A549 (cell line): Measurements from ENCODE around the gene SCAMP3. TPM values are rescaled to one million over a fixed set of nuclear protein-coding genes. Genes with fewer than 3 reads are reported as not detected.

Experiments used
- ATAC-seq, 2 experiments: fragments of 200-7000 bp in 1 of 2; fragments of >200 bp in 1 of 2; cut with Nextera tagmentation in 1 of 2; cut with Tn5 transposase in 1 of 2; 3 replicates each; pipeline versions ENCODE4 v1.8.0 to v1.9.1; 2018 to 2020; ENCODE audit warnings: mild to moderate bottlenecking in 1 of 2, moderate library complexity in 1 of 2
- CTCF ChIA-PET: fragments of 300-600 bp; sonication (Branson Sonifier 250); formaldehyde crosslinking; extraction: SDS; loops from one replicate; lab custom pipeline; 2021; ENCODE audit warnings: antibody characterized with exemption, inconsistent platforms; lab: Yijun Ruan, JAX
- POLR2A ChIA-PET: fragments of 350-600 bp; formaldehyde crosslinking; extraction: SDS; loops from one replicate; lab custom pipeline; 2021; ENCODE audit warnings: antibody characterized with exemption, inconsistent platforms; lab: Yijun Ruan, JAX
- DNase-seq, 2 experiments: peaks; one replicate each; pipeline versions ENCODE4 v3.0.0 to v3.0.0-alpha.2; 2011 to 2016; ENCODE audit warnings: low read depth in 1 of 2, low spot score in 1 of 2
- FAIRE-seq: peaks from 2 replicates; lab custom pipeline; 2011; peaks lifted over from hg19 to GRCh38; lab: Jason Lieb, UNC
- H3K27ac ChIP-seq, 2 experiments: fragments of >200 bp; sonication (Bioruptor Twin); formaldehyde crosslinking; 3 replicates each; pipeline ENCODE4 v1.5.1; 2016 to 2017
- H3K4me1 ChIP-seq: fragments of >200 bp; sonication (Bioruptor Twin); formaldehyde crosslinking; 3 replicates; pipeline ENCODE4 v1.6.1; 2016
- H3K4me2 ChIP-seq: fragments of >200 bp; sonication (Bioruptor Twin); formaldehyde crosslinking; 3 replicates; pipeline ENCODE4 v1.6.1; 2016
- H3K4me3 ChIP-seq: fragments of >200 bp; sonication (Bioruptor Twin); formaldehyde crosslinking; 3 replicates; pipeline ENCODE4 v1.5.1; 2016
- H3K9me3 ChIP-seq: fragments of >200 bp; sonication (Bioruptor Twin); formaldehyde crosslinking; 3 replicates; pipeline ENCODE4 v1.6.1; 2016
- ATOH8 ChIP-seq: fragments of 250-450 bp; sonication (Bioruptor Pico); IDR thresholded peaks from 2 replicates; pipeline ENCODE4 v1.5.0; 2020; ENCODE audit warnings: low read depth, mild to moderate bottlenecking, moderate library complexity
- BCL3 ChIP-seq: fragments of >200 bp; sonication (Bioruptor Twin); formaldehyde crosslinking; IDR thresholded peaks from 3 replicates; pipeline ENCODE4 v1.6.1; 2016
- CBX2 ChIP-seq: fragments of 200-600 bp; sonication (generic); IDR thresholded peaks from 2 replicates; pipeline ENCODE4 v1.6.1; 2016; ENCODE audit warnings: low read depth, mild to moderate bottlenecking, borderline replicate concordance
- EP300 ChIP-seq, 2 experiments: fragments of >200 bp; sonication (Bioruptor Twin); formaldehyde crosslinking; IDR thresholded peaks; 2 replicates in 1 of 2; 3 replicates in 1 of 2; pipeline ENCODE4 v1.6.1; 2016 to 2017
- ESRRA ChIP-seq: fragments of 150-350 bp; IDR thresholded peaks from 2 replicates; pipeline ENCODE4 v1.6.1; 2014; ENCODE audit warnings: mild to moderate bottlenecking, low read length, borderline replicate concordance
- FOSB ChIP-seq: fragments of 250-450 bp; sonication (Bioruptor Pico); IDR thresholded peaks from 2 replicates; pipeline ENCODE4 v1.5.0; 2020; ENCODE audit warnings: mild to moderate bottlenecking, moderate library complexity
- FOXS1 ChIP-seq: fragments of 250-450 bp; sonication (Bioruptor Pico); IDR thresholded peaks from 2 replicates; pipeline ENCODE4 v1.5.0; 2020; ENCODE audit warnings: mild to moderate bottlenecking, moderate library complexity
- GATA3 ChIP-seq: IDR thresholded peaks from 2 replicates; pipeline ENCODE4 v1.6.1; 2012; ENCODE audit warnings: borderline replicate concordance
- HEYL ChIP-seq: fragments of 250-450 bp; sonication (Bioruptor Pico); IDR thresholded peaks from 2 replicates; pipeline ENCODE4 v1.8.0; 2021; ENCODE audit warnings: mild to moderate bottlenecking, moderate library complexity
- HMGXB4 ChIP-seq: fragments of 250-450 bp; sonication (Bioruptor Pico); IDR thresholded peaks from 2 replicates; pipeline ENCODE4 v1.5.0; 2021; ENCODE audit warnings: mild to moderate bottlenecking, moderate library complexity, borderline replicate concordance
- HOXB13 ChIP-seq: fragments of 250-450 bp; sonication (Bioruptor Pico); IDR thresholded peaks from 2 replicates; pipeline ENCODE4 v1.5.0; 2020; ENCODE audit warnings: low read depth, mild to moderate bottlenecking, moderate library complexity
- JUNB ChIP-seq: fragments of >200 bp; sonication (Bioruptor Twin); formaldehyde crosslinking; IDR thresholded peaks from 2 replicates; pipeline ENCODE4 v1.6.1; 2016
- KDM5A ChIP-seq: fragments of 200-600 bp; sonication (generic); IDR thresholded peaks from 2 replicates; pipeline ENCODE4 v1.6.1; 2016; ENCODE audit warnings: antibody characterized with exemption, mild to moderate bottlenecking
- PHF8 ChIP-seq: fragments of 200-600 bp; sonication (generic); IDR thresholded peaks from 2 replicates; pipeline ENCODE4 v1.6.1; 2016; ENCODE audit warnings: low read depth, mild to moderate bottlenecking, antibody characterized with exemption, moderate library complexity, borderline replicate concordance
- POLR2A ChIP-seq: IDR thresholded peaks from 2 replicates; pipeline ENCODE4 v1.6.1; 2012; ENCODE audit warnings: mild to moderate bottlenecking, low read length
- POLR2AphosphoS2 ChIP-seq: conservative IDR thresholded peaks from 2 replicates; pipeline ENCODE4 v1.6.1; 2012; ENCODE audit warnings: low read length, improper control_type of control experiment, inconsistent platforms
- REST ChIP-seq: fragments of 200-600 bp; sonication (generic); IDR thresholded peaks from 2 replicates; pipeline ENCODE4 v1.6.1; 2016; ENCODE audit warnings: antibody characterized with exemption, mild to moderate bottlenecking, moderate library complexity
- RFX5 ChIP-seq: fragments of 450-650 bp; IDR thresholded peaks from 2 replicates; pipeline ENCODE4 v1.7.1; 2014; ENCODE audit warnings: antibody characterized with exemption, mild to moderate bottlenecking, moderate library complexity
- SMC3 ChIP-seq: fragments of >200 bp; sonication (Bioruptor Twin); formaldehyde crosslinking; IDR thresholded peaks from 3 replicates; pipeline ENCODE4 v1.6.1; 2018; ENCODE audit warnings: inconsistent platforms
- TFCP2L1 ChIP-seq: fragments of 250-450 bp; sonication (Bioruptor Pico); IDR thresholded peaks from 2 replicates; pipeline ENCODE4 v1.5.0; 2021; ENCODE audit warnings: mild to moderate bottlenecking
- ZC3H11A ChIP-seq: fragments of 450-650 bp; IDR thresholded peaks from 2 replicates; pipeline ENCODE4 v1.6.1; 2014; ENCODE audit warnings: antibody characterized with exemption, mild to moderate bottlenecking
- ZNF302 ChIP-seq: fragments of 250-450 bp; sonication (Bioruptor Pico); IDR thresholded peaks from 2 replicates; pipeline ENCODE4 v1.9.0; 2021; ENCODE audit warnings: inconsistent platforms, mild to moderate bottlenecking, moderate library complexity
- WGBS: methylation state at CpG from one replicate; pipeline ENCODE4 v1.1.6; 2017; ENCODE audit errors: missing lambda C conversion rate; 5-methylcytosine and 5-hydroxymethylcytosine counted together
- polyA plus RNA-seq, 4 experiments: library from polyadenylated mRNA; depleted of rRNA in 3 of 4; stranded (reverse); fragments of >200 nt; fragmentation: RNase III in 1 of 4; extraction: RNeasy Plus Mini Kit Qiagen cat#74134 plus additional on column Dnase treatment in 1 of 4; gene quantifications; 2 replicates in 3 of 4; 3 replicates in 1 of 4; pipeline ENCODE4 v1.2.3, GENCODE V29; 2011 to 2017
- TF ChIP-seq, protein P1 (sequence below): IDR thresholded peaks from 2 replicates; pipeline ENCODE4 v1.6.1; 2012
- TF ChIP-seq, protein P2 (sequence below): IDR thresholded peaks from 2 replicates; pipeline ENCODE4 v1.6.1; 2012
- TF ChIP-seq, protein P3 (sequence below): IDR thresholded peaks from 2 replicates; pipeline ENCODE4 v1.6.1; 2012; ENCODE audit warnings: low read depth, borderline replicate concordance
- TF ChIP-seq, protein P4 (sequence below): fragments of 150-350 bp; IDR thresholded peaks from 2 replicates; pipeline ENCODE4 v1.6.1; 2014; ENCODE audit warnings: low read depth, mild to moderate bottlenecking, low read length
- TF ChIP-seq, protein P5 (sequence below): fragments of >200 bp; sonication (Bioruptor Twin); formaldehyde crosslinking; IDR thresholded peaks from 2 replicates; pipeline ENCODE4 v1.6.1; 2016

SCAMP3 gene
- polyA plus RNA-seq, 2 of the 4 experiments (the other 2 are of a cell fraction) = 75.9 to 135 TPM

DNA sequence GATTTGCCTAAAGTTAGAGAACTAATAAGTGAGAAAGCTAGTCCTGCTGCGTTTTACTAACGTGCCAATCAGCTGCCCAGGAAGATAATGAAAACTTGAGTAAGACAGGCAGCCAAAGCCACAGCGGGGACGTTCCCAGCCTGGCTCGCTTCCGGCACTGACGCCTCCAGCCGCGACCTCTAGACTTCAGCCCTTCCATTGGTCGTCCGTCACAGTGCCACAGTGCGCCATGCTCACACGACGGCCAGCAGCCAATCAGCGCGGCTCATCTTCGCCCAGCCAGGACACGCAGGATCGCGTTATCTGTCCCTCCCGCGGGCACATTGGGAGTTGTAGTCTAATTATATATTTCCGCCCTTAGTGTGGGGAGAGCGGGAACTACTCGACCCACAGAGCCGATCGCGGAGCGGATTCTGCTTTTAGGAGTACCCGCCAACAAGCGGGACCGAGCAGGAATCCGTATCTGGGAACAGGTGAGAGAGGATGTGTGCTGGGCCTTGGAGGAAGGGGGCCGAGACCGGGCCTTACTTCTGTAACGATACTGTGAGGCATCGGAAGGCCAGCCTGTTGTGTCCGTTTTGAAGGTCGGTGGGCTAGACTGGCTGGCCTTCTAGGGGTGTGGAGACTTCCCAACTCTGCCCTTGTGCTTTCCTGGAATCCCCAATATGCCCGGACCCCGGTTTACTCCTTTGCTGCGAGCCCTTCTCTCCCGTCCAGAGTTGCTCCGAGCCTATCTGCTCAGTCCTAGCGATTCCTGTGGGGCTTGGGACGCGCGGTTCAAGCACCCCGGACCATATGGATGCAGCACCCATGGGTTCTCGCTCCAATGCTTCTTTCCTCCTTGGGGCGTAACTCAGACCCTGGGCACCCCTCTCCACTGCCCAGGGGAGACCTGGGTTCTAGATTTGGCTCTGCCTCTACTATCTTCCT, 46.6 kb upstream of the SCAMP3 start, which contains the start of gene FDPS:
TSS of gene FDPS (plus strand) at position 374 of the 930 bp plus-strand sequence. CDS start 924 bp downstream, outside the sequence.
- WGBS = 2% methylated on average over 51 of the region's 51 CpGs
- peak within 1 kb of the TSS; percentile 100 for H3K4me2 ChIP-seq
- no peaks in the 10 kb centered on the region for H3K9me3 ChIP-seq
- peak; percentile 98 to 99 for DNase-seq
- peak within 1 kb of the TSS; percentile 93 to 95 for H3K27ac ChIP-seq
- ChIA-PET CTCF (interaction anchor here (0.6 to 7.1 kb wide), 11 partner anchors 14 to 287 kb away, joined by 3 to 54 read pairs (median 5); partner anchors contain the start of gene MTX1), POLR2A (interaction anchor here (0.5 to 1.0 kb wide), 4 partner anchors 30 to 47 kb away, joined by 3 to 7 read pairs (median 3); partner anchors contain the start of gene SCAMP3)
- peak within 1 kb of the TSS; percentile 97 for H3K4me3 ChIP-seq
- ATAC-seq = peak; percentile 98
- H3K4me1 ChIP-seq = peaks cover 27% of the 10 kb centered on the region
- peak; percentile 43 for FAIRE-seq
- TF ChIP-seq KDM5A (0 out of 2 replicates have a peak, but pooled peaks have one; percentile 36), HEYL (no peak), EP300 (IDR thresholded peaks at IDR 0.05) (no peak), ATOH8 (CRISPR knock-in tag) (no peak), POLR2A (peak; percentile 74), REST (peak; percentile 77), POLR2AphosphoS2 (0 out of 2 replicates have a peak, but pooled peaks have one; percentile 15), CBX2 (no peak), HOXB13 (CRISPR knock-in tag) (no peak), TFCP2L1 (CRISPR knock-in tag) (no peak), JUNB (no peak), GATA3 (no peak; the same call in 1 of the 2 replicates), PHF8 (peak; percentile 64), HMGXB4 (CRISPR knock-in tag) (no peak), BCL3 (peak; percentile 56; the same call in 1 of the 3 replicates), ESRRA (no peak), SMC3 (no peak), ZC3H11A (no peak), ZNF302 (CRISPR knock-in tag) (no peak), FOXS1 (CRISPR knock-in tag) (no peak), RFX5 (0 out of 2 replicates have a peak, but pooled peaks have one; percentile 51), FOSB (CRISPR knock-in tag) (no peak)
- TF ChIP-seq, protein P1, sequence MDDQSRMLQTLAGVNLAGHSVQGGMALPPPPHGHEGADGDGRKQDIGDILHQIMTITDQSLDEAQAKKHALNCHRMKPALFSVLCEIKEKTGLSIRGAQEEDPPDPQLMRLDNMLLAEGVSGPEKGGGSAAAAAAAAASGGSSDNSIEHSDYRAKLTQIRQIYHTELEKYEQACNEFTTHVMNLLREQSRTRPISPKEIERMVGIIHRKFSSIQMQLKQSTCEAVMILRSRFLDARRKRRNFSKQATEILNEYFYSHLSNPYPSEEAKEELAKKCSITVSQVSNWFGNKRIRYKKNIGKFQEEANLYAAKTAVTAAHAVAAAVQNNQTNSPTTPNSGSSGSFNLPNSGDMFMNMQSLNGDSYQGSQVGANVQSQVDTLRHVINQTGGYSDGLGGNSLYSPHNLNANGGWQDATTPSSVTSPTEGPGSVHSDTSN = no peak
- TF ChIP-seq, protein P2, sequence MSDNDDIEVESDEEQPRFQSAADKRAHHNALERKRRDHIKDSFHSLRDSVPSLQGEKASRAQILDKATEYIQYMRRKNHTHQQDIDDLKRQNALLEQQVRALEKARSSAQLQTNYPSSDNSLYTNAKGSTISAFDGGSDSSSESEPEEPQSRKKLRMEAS = no peak; the same call in 1 of the 2 replicates
- TF ChIP-seq, protein P3, sequence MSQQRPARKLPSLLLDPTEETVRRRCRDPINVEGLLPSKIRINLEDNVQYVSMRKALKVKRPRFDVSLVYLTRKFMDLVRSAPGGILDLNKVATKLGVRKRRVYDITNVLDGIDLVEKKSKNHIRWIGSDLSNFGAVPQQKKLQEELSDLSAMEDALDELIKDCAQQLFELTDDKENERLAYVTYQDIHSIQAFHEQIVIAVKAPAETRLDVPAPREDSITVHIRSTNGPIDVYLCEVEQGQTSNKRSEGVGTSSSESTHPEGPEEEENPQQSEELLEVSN = no peak; the same call in 1 of the 2 replicates
- TF ChIP-seq, protein P4, sequence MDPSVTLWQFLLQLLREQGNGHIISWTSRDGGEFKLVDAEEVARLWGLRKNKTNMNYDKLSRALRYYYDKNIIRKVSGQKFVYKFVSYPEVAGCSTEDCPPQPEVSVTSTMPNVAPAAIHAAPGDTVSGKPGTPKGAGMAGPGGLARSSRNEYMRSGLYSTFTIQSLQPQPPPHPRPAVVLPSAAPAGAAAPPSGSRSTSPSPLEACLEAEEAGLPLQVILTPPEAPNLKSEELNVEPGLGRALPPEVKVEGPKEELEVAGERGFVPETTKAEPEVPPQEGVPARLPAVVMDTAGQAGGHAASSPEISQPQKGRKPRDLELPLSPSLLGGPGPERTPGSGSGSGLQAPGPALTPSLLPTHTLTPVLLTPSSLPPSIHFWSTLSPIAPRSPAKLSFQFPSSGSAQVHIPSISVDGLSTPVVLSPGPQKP = no peak
- TF ChIP-seq, protein P5, sequence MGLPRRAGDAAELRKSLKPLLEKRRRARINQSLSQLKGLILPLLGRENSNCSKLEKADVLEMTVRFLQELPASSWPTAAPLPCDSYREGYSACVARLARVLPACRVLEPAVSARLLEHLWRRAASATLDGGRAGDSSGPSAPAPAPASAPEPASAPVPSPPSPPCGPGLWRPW = no peak
